WTC11 (cell line): ENCODE measurements around the gene FAM20C.

Source experiments
- CREB1 ChIP-seq: sonication (generic); formaldehyde crosslinking; IDR thresholded peaks from 2 replicates; pipeline ENCODE4 v1.8.0; 2023; ENCODE audit warnings: mild to moderate bottlenecking, missing genetic modification reagents
- MXD4 ChIP-seq: fragments of 250-450 bp; sonication (Bioruptor Pico); IDR thresholded peaks from 2 replicates; pipeline ENCODE4 v1.8.0; 2021; ENCODE audit warnings: mild to moderate bottlenecking, moderate library complexity, borderline replicate concordance
- TF ChIP-seq, protein P1 (sequence below): fragments of 200-600 bp; IDR thresholded peaks from 2 replicates; pipeline ENCODE4 v1.8.0; 2022; ENCODE audit warnings: antibody characterized with exemption

DNA sequence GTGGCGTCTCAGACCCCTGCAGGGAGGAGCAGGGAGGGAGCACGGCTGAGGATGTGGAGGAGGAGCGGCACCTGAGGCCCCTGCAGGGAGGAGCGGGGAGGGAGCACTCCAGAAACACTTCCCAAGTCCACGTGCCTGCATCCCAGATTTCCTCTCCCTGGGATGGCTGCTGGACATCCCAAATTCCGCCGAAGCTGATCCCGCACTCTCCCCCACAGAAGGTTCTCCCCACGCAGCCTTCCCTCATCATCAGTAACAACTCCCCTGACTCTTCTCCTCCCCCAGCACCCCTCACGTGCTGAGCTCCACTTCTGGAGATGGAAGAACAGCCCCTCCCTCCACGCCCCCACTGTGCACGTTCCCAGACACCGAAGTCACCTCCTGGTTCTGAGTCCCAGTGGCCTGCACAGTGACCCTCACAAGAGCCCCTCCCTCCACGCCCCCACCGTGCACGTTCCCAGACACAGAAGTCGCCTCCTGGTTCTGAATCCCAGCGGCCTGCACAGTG lies 79.8 kb downstream of the FAM20C start:
- no peak for TF ChIP-seq MXD4 (CRISPR knock-in tag)
- TF ChIP-seq, protein P1, sequence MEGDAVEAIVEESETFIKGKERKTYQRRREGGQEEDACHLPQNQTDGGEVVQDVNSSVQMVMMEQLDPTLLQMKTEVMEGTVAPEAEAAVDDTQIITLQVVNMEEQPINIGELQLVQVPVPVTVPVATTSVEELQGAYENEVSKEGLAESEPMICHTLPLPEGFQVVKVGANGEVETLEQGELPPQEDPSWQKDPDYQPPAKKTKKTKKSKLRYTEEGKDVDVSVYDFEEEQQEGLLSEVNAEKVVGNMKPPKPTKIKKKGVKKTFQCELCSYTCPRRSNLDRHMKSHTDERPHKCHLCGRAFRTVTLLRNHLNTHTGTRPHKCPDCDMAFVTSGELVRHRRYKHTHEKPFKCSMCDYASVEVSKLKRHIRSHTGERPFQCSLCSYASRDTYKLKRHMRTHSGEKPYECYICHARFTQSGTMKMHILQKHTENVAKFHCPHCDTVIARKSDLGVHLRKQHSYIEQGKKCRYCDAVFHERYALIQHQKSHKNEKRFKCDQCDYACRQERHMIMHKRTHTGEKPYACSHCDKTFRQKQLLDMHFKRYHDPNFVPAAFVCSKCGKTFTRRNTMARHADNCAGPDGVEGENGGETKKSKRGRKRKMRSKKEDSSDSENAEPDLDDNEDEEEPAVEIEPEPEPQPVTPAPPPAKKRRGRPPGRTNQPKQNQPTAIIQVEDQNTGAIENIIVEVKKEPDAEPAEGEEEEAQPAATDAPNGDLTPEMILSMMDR = no peak
- no peak for TF ChIP-seq CREB1
